NT2/D1 (cell line): ENCODE data around the gene LSS.

ENCODE experiments used
- SUZ12 ChIP-seq: IDR thresholded peaks from 2 replicates; pipeline ENCODE4 v1.6.1; 2011; ENCODE audit not compliant: insufficient read length, insufficient read depth; ENCODE audit errors: extremely low read depth
- YY1 ChIP-seq: IDR thresholded peaks from 2 replicates; pipeline ENCODE4 v1.6.1; 2011; ENCODE audit not compliant: insufficient read length, insufficient read depth
- ZNF274 ChIP-seq: IDR thresholded peaks from 2 replicates; pipeline ENCODE4 v1.6.1; 2011; ENCODE audit warnings: mild to moderate bottlenecking, low read depth, low read length

DNA sequence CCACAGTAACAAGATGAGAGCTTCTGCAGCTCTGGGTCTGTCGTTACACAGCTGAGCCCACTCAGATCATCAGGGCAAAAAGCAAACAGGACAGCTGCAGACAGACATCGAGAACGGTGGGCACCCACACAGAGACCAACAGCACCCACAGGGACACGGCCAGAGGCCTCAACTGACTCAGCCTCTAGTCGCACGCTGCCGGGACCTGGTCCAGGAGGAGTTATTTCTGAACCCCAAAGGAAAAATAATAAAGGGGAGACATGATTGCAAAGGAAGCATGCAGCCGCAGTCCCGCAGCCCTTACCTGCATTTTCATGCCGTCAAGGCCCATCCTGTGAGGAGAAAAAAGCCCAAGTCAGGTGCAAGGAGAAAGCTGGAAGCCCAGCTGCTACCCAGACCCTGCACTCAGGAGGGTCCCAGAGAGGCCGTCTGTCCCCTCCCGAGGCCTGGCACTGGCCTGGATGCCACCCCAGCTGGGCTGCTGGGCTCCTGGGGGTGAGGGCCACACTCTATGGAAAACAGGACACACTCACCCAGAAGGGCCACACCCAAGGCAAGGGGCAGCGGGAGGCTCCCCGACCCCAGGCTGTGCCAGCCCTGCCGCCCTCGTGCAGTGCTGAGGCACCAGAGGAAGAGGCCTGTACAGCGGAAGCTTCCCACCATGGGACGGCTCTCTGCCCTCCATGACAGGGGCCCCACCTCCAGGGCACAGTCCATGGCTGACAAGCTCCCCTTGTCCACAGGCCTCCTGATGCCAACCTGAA is 15.7 kb downstream of the LSS start:
- TF ChIP-seq YY1 (no peak), SUZ12 (no peak), ZNF274 (no peak)
